Fibroblast of pulmonary artery (primary cell): Measurements from ENCODE around the gene KLC4.
"Not testable (repeated sequence)": the region's sequence is repeated elsewhere in the genome, so short reads cannot be mapped to it uniquely, and the experiment has no call there.

ENCODE experiments used
- DNase-seq: peaks from one replicate; pipeline ENCODE4 v3.0.0-alpha.2; 2010; ENCODE audit warnings: low read depth
- H3K4me3 ChIP-seq: replicated peaks from 2 replicates; pipeline ENCODE4 v1.5.1; 2011; ENCODE audit warnings: low read depth, mild to moderate bottlenecking, control low read depth, low read length, moderate library complexity
- TF ChIP-seq, protein P1 (sequence below): IDR thresholded peaks from 2 replicates; pipeline ENCODE4 v1.5.1; 2011; ENCODE audit warnings: mild to moderate bottlenecking, control low read depth, low read length, inconsistent platforms; ENCODE audit errors: missing control alignments

The KLC4 gene

DNA sequence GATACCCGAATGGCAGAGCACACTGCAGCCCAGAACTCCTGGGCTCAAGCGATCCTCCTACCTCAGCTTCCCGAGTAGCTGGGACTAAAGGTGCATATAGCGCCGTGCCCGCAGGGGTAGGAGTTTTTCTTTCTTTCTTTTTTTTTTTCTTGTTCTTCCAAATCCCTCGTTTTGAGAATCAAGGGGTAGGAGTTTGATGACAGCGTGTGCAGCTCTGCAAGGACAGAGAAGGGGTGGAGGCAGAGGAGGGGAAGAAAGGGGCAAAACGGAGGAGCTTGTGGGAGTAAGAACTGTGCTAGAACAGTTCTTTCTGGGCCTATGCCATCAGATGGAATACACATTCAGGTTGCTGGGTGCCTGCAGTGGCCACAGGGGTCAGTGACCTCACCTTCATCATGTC lies 22.7 kb upstream of the KLC4 start:
- no peak overlapping the region for H3K4me3 ChIP-seq
- DNase-seq: no peak
- TF ChIP-seq, protein P1, sequence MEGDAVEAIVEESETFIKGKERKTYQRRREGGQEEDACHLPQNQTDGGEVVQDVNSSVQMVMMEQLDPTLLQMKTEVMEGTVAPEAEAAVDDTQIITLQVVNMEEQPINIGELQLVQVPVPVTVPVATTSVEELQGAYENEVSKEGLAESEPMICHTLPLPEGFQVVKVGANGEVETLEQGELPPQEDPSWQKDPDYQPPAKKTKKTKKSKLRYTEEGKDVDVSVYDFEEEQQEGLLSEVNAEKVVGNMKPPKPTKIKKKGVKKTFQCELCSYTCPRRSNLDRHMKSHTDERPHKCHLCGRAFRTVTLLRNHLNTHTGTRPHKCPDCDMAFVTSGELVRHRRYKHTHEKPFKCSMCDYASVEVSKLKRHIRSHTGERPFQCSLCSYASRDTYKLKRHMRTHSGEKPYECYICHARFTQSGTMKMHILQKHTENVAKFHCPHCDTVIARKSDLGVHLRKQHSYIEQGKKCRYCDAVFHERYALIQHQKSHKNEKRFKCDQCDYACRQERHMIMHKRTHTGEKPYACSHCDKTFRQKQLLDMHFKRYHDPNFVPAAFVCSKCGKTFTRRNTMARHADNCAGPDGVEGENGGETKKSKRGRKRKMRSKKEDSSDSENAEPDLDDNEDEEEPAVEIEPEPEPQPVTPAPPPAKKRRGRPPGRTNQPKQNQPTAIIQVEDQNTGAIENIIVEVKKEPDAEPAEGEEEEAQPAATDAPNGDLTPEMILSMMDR: no peak

DNA sequence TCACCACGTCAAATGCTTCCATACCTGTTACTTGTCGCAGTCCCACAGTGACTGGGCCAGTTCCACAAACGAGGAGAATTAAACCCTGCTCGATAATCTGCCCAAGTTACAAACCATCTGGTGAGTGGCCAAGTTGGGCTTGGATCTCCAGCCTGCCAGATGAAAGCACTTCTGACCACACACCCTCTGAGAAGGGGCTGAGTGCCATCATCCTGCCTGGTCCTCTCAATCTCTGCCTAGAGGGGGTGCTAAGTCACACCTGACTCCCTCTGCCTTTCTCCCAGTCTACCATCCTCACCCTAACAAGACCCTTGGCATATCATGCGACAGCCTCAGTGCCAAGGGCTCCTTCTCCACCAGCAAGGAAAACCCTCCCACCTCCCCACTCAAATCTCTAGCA lies 22.2 kb upstream of the KLC4 start:
- H3K4me3 ChIP-seq: no peak overlapping the region
- DNase-seq: no peak
- TF ChIP-seq, protein P1: no peak

DNA sequence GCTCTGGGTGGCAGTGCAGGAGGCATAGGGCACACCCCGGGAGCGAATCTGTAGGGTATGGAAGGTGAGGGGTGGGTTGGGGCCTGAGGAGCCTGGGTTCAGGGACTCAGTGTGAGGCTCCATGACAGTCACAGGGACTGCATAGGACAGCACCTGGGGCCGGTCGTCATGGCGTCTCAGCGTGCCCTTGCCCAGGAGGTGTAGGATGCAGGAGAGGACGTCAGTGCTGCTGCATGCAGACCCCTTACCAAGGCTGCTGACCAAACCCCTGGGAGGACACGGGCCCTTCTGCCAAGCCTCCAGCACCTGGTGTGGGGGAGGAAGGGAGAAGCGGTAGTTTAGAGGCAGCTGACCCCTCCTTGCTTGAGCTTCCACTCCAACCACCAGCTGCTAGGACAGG lies 21.7 kb upstream of the KLC4 start:
- no peak overlapping the region for H3K4me3 ChIP-seq
- TF ChIP-seq, protein P1: no peak
- no peak for DNase-seq

DNA sequence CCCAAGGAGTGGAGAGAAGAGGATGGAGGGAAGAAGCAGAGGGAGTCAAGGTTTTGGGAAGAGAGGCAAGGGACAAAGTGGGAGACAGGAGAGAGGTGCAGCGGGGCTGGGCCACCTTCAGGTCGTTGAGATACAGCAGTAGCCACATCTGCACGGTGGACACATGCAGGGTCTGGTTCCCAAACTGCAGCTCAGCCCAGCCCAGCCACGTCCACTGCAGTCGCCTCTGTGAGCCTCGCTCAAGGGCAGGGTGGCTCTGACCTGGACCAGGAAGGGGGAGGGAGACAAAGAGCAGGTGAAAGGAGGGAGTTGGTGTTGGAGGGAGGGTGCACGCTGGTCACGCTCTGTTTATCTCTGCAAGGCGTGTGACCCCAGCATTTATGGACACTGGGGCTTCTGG lies 20.7 kb upstream of the KLC4 start:
- no peak overlapping the region for H3K4me3 ChIP-seq
- DNase-seq: no peak
- TF ChIP-seq, protein P1: no peak

DNA sequence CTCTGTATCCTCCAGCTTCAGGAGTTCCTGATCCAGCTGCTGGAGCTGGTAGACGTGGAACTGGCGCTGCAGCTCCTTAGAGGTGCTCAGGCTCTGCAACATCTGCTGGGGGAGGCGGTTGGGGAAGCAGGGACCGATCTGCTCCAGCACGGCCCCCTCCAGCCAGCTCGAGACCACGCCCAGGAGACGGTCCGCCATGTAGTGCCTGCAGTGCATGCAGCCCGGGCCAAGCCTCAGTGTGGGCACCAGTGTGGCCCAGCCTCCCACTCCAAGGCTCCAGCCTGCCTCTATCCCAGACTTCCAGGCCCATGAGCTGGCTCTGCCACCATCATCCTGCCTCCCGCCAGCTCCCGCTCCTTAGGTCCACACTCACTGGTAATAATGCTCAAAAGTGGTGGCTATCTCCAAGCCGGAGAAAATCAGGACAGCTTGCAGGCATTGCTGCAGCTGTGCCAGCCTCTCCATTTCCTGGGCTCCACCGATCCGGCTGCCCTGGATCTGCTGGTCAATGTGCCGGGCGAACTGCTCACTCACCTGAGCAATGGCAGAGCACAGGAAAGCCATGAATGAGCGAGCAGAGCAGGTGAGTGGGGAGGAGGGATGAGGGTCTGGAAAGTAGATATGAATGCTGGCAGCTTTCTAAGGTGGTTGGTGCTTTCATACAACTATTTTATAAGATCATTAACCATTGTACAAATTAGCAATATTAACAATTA lies 18.7 kb upstream of the KLC4 start:
- TF ChIP-seq, protein P1: no peak
- H3K4me3 ChIP-seq: no peak overlapping the region
- DNase-seq: no peak

DNA sequence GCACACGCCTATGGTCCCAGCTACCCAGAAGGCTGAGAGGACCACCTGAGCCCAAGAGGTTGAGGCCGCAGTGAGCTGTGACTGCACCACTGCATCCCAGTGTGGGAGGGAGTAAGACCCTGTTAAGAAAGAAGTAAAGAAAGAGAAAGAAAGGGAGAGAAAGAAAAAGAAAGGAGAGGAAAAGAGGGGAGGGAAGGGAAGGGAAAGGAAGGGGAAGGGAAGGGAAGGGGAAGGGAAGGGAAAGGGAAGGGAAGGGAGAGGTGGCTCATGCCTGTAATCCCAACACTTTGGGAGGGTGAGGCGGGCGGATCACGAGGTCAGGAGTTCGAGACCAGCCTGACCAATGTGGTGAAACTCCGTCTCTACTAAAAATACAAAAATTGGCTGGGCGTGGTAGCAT lies 18.0 kb upstream of the KLC4 start:
- H3K4me3 ChIP-seq, DNase-seq: not testable (repeated sequence)

DNA sequence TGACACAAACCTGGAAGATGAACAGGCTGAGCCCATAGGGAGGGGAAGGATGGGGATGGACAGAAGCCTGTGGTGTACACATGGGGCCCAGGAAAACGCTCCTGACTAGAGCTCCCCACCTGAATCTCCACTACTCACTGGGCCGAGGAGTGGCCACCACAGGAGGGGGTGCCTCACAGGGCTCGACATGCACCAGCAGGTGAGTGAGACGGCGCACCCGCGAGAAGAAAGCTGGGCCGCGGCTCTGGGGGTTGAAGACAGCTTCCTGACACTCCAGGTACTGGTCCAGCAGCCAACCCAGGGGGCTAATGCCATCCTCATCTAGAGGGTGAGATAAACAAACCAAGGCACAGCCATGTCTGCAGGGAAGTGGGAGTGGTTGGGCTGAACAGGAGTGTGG lies 16.1 kb upstream of the KLC4 start:
- TF ChIP-seq, protein P1: no peak
- no peak for DNase-seq
- H3K4me3 ChIP-seq: no peak overlapping the region
